CD4-positive, CD25-positive, alpha-beta regulatory T cell (primary cell): ENCODE measurements around the gene PLB1. TPM values are rescaled to one million over a fixed set of nuclear protein-coding genes. Genes with fewer than 3 reads are reported as not detected.

ENCODE experiments used
- ATAC-seq, 2 donors: fragments of 150-1000 bp; cut with Tn5 transposase; one replicate each; pipeline ENCODE4 v1.10.0; 2021; ENCODE audit warnings: low read depth in 2 of 2, moderate number of reproducible peaks in 2 of 2, moderate library complexity in 1 of 2
- DNase-seq, 3 donors: peaks; one replicate each; pipeline versions ENCODE4 v3.0.0 to v3.0.0-alpha.2; 2012 to 2022; ENCODE audit warnings: mixed read lengths in 1 of 3
- H3K27ac ChIP-seq: one replicate; pipeline ENCODE4 v1.7.0; 2013; ENCODE audit warnings: mild to moderate bottlenecking, low read length; ENCODE audit not compliant: insufficient read depth, poor library complexity, severe bottlenecking
- H3K27me3 ChIP-seq: one replicate; pipeline ENCODE4 v1.7.0; 2013; ENCODE audit warnings: low read length; ENCODE audit not compliant: control insufficient read depth, insufficient read depth
- H3K36me3 ChIP-seq: one replicate; pipeline ENCODE4 v1.7.0; 2013; ENCODE audit warnings: mild to moderate bottlenecking, low read length, moderate library complexity; ENCODE audit not compliant: control insufficient read depth, insufficient read depth
- H3K4me1 ChIP-seq: 2 replicates; pipeline ENCODE4 v1.7.0; 2013; ENCODE audit warnings: mild to moderate bottlenecking, low read length; ENCODE audit not compliant: insufficient read depth, control insufficient read depth, poor library complexity, severe bottlenecking
- H3K4me3 ChIP-seq: one replicate; pipeline ENCODE4 v1.7.0; 2013; ENCODE audit warnings: low read depth, mild to moderate bottlenecking, low read length, moderate library complexity
- H3K9me3 ChIP-seq, 2 experiments: 1 replicate in 1 of 2; 2 replicates in 1 of 2; pipeline ENCODE4 v1.7.0; 2013; ENCODE audit warnings: low read length in 2 of 2, mild to moderate bottlenecking in 1 of 2, moderate library complexity in 1 of 2; ENCODE audit not compliant: control insufficient read depth in 2 of 2
- H3K27ac Mint-ChIP-seq, 3 donors: one replicate each; pipeline ENCODE4 v1.8.0; 2020 to 2022; ENCODE audit warnings: mild to moderate bottlenecking in 3 of 3, mixed read lengths in 3 of 3, moderate library complexity in 2 of 3
- H3K27me3 Mint-ChIP-seq: one replicate; pipeline ENCODE4 v1.8.0; 2022; ENCODE audit warnings: mild to moderate bottlenecking, mixed read lengths
- H3K36me3 Mint-ChIP-seq: one replicate; pipeline ENCODE4 v1.8.0; 2020; ENCODE audit warnings: mixed read lengths
- H3K4me1 Mint-ChIP-seq, 4 donors: one replicate each; pipeline ENCODE4 v1.8.0; 2020 to 2022; ENCODE audit warnings: mixed read lengths in 4 of 4, mild to moderate bottlenecking in 1 of 4
- H3K4me3 Mint-ChIP-seq, 4 donors: one replicate each; pipeline ENCODE4 v1.8.0; 2020 to 2022; ENCODE audit warnings: mild to moderate bottlenecking in 4 of 4, mixed read lengths in 4 of 4, moderate library complexity in 3 of 4
- H3K9me3 Mint-ChIP-seq, 7 donors: one replicate each; pipeline ENCODE4 v1.8.0; 2020 to 2022; ENCODE audit warnings: mixed read lengths in 7 of 7, mild to moderate bottlenecking in 3 of 7, moderate library complexity in 2 of 7
- polyA plus RNA-seq, 4 donors: library from polyadenylated mRNA; unstranded; fragments of 300-500 nt; fragmentation: Illumina TruSeq; gene quantifications; one replicate each; pipeline ENCODE4 v1.2.3, GENCODE V29; 2021
- total RNA-seq: library from RNA; stranded (reverse); gene quantifications from one replicate; pipeline ENCODE4 v1.2.3, GENCODE V29; 2022

The PLB1 gene
- total and polyA plus RNA-seq, 5 donors from 2014 or later: 0.08 to 2.5 (median 0.97) TPM

DNA sequence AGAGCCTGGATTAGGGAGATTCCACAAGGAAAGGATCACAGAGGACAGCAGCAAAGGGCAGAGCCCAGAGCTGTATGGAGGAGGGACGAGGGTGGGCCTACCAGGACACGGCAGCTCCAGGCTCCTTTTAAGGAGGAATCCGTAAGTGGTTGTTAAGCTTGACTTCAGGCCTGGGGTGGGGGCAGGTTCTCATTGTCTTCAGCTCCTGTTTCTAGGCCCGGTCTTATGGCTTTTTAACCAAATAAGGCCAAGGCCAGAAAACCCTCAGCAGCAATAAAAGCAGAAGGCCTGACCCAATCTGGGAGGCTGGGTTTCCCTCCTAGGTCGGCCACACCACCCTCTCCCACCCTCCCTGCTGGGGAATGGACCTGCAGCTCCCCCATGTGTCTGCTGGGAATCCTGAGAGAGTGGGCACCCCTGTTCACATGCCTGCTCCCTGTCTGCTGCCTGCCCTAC, 111.2 kb downstream of the PLB1 start:
- Mint-ChIP-seq H3K4me3 (no peak overlapping the region), H3K27ac (peak overlapping the region in 2 of 3 donors; percentile 44 to 54), H3K27me3 (no peaks in the 10 kb centered on the region), H3K9me3 (no peaks in the 10 kb centered on the region), H3K4me1 (peaks cover 6 to 36% (median 20%) of the 10 kb centered on the region in 4 donors), H3K36me3 (no peaks in the 10 kb centered on the region)
- no peak for ATAC-seq
- Histone ChIP-seq H3K27me3 (no peaks in the 10 kb centered on the region), H3K9me3 (no peaks in the 10 kb centered on the region), H3K4me1 (peaks cover 9% of the 10 kb centered on the region), H3K27ac (no peak overlapping the region), H3K4me3 (no peak overlapping the region), H3K36me3 (no peaks in the 10 kb centered on the region)
- no peak for DNase-seq

DNA sequence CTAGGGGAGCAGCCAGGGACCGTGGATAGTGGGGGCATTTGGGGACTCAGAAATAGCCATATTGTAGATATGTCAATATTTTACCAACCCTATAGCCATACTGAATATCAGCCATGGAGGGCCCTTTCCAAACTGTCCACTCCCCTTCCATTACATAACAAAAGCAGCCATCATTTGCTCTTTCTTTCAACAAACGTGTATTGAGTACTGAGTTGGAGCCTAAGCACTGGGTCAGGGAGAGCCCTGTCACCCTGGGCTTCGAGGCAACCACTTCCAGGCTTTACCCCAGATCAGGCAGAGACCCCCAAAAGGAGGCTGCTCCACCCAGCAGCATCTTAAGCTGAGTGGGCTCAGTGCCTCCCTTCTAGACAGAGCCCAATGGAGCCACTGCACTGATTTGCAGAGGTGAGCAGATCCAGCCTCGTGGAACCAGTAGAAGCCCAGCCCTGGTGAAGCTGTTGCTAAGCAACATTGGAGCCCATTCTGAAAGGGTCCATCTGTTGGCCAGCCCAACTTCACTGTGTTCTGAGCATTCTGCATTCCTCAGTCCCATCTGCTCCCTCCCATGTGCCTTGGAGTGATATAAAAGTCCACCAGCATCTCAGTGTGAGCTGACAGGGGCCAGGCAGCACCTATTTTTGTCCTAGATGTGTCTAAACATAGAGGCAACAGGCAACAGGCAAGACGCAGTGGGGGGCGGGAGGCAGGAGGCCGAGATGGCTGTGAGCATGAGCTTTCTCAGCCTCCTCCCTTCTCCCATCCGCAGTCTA, 112.1 kb downstream of the PLB1 start:
- Histone ChIP-seq H3K4me3 (no peak overlapping the region), H3K4me1 (peaks cover 12% of the 10 kb centered on the region), H3K36me3 (no peaks in the 10 kb centered on the region), H3K27me3 (no peaks in the 10 kb centered on the region), H3K9me3 (no peaks in the 10 kb centered on the region), H3K27ac (no peak overlapping the region)
- ATAC-seq (no peak), DNase-seq (no peak)
- no peak overlapping the region for H3K4me3 Mint-ChIP-seq
- H3K9me3 Mint-ChIP-seq: no peaks in the 10 kb centered on the region
- H3K4me1 Mint-ChIP-seq: peaks cover 6 to 34% (median 19%) of the 10 kb centered on the region in 4 donors
- H3K36me3 Mint-ChIP-seq: no peaks in the 10 kb centered on the region
- H3K27ac Mint-ChIP-seq: peak overlapping the region in 2 of 3 donors; percentile 25 to 44
- no peaks in the 10 kb centered on the region for H3K27me3 Mint-ChIP-seq

DNA sequence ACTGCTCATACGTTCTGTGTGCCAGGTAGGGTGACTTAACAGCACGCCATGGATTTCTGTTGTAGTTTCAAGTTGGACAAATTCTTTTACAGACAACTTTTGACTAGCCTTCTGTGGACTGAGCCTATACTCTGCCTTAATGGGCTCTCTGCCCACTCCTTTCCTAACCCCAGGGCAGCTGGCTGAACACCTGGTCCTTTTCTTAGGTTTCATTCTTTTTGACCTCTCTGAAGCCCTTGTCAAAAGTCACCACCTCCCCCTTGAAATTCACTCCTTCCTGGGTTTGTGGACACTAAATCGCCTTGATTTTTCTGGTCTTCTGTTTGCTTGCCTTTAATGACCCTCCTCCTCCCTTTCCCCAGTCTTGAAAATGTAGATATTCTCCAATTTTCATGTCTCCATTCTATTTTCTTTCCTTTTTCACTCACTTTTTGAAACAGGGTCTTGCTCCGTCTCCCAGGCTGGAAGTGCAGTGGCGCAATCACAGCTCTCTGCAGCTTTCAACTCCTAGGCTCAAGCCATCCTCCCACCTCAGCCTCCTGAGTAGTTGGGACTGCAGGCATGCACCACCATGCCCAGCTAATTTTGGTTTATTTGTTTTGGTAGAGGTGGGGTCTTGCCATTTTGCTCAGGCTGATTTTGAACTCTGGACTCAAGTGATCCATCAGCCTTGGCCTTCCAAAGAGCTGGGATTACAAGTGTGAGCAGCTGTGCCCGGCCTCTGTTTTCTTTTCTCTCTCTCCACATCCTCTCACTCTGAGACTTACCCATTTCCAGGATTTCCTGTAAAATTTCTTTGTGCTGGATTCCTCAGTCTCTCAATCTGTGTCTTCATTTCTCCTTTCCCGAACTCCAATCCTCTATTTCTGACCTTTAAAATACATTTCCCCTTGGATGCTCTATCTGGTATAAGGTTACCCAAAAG, 112.9 kb downstream of the PLB1 start:
- H3K4me1 Mint-ChIP-seq: peaks cover 6 to 25% (median 14%) of the 10 kb centered on the region in 4 donors
- Histone ChIP-seq H3K27me3 (no peaks in the 10 kb centered on the region), H3K4me1 (peaks cover 17% of the 10 kb centered on the region), H3K36me3 (no peaks in the 10 kb centered on the region), H3K4me3 (no peak overlapping the region), H3K27ac (no peak overlapping the region), H3K9me3 (no peaks in the 10 kb centered on the region)
- H3K9me3 Mint-ChIP-seq: no peaks in the 10 kb centered on the region
- peak overlapping the region in 2 of 3 donors; percentile 18 to 22 for H3K27ac Mint-ChIP-seq
- DNase-seq: no peak
- H3K27me3 Mint-ChIP-seq: no peaks in the 10 kb centered on the region
- ATAC-seq: no peak
- H3K4me3 Mint-ChIP-seq: no peak overlapping the region
- no peaks in the 10 kb centered on the region for H3K36me3 Mint-ChIP-seq

DNA sequence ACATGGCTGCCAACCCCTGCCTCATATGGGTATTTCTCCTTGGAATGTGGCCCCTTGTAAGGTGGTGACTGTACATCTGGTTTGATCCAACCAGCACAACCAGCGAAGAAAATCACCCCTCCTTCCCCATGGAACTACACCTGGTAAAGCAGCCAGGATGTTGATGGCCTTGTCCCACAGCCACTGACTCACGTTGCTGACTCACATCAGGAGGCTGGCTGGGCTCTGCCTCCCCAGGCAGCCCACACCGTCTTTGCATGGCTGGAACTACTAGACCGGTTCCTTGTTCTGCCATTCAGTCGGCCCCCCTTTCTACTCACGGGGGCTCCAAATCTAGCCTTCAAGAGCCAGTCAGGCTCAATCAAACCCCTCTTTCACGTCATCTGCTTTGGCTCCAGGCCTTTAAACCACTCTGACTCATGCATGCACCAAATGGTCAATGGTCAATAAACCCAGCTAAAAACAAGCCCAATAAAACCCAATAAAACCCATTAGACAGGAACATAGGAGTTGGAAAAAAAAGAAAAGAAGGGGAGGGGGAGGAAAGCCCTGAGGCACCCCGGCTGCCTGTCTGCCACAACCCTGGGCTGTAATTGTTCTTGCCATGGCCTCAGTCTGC, 114.8 kb downstream of the PLB1 start:
- Histone ChIP-seq H3K4me3 (no peak overlapping the region), H3K9me3 (no peaks in the 10 kb centered on the region), H3K27ac (no peak overlapping the region), H3K4me1 (peaks cover 34% of the 10 kb centered on the region), H3K36me3 (no peaks in the 10 kb centered on the region), H3K27me3 (no peaks in the 10 kb centered on the region)
- DNase-seq: peak in 1 of 3 donors; percentile 66
- no peak overlapping the region for H3K4me3 Mint-ChIP-seq
- H3K36me3 Mint-ChIP-seq: no peaks in the 10 kb centered on the region
- peaks cover 6 to 21% (median 12%) of the 10 kb centered on the region in 4 donors for H3K4me1 Mint-ChIP-seq
- H3K9me3 Mint-ChIP-seq: no peaks in the 10 kb centered on the region
- peak overlapping the region in 2 of 3 donors; percentile 79 to 83 for H3K27ac Mint-ChIP-seq
- no peaks in the 10 kb centered on the region for H3K27me3 Mint-ChIP-seq
- peak; percentile 72 to 74 for ATAC-seq

DNA sequence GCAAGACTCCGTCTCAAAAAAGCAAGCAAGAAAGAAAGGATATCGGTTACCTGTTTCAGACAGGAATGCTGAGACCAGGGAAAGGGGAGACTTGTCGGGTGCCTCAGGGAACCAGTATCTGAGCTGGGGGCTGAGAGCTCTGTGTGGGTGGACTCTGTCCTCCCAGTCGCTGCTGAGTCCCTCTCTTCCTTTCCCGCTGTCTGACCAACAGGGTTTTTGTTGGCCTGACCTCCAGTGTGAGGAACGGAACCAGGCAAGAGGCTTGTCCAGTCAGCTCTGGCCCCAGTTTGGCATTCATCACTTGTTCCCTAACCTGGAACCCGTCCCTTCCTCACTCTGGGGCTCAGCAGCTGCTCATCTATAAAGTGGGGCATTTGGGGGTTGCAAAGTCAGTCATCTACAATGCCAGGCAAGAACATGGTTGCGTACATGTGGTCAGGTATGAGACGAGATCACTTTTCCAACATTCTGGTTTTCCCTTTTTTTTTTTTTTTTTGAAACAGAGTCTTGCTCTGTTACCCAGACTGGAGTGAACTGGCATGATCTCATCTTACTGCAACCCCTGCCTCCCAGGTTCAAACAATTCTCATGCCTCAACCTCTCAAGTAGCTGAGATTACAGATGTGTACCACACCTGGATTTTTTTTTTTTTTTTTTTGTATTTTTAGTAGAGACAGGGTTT, 116.4 kb downstream of the PLB1 start:
- Mint-ChIP-seq H3K9me3 (no peaks in the 10 kb centered on the region), H3K36me3 (no peaks in the 10 kb centered on the region), H3K4me3 (peak overlapping the region in 1 of 4 donors; percentile 54), H3K4me1 (peaks cover 6 to 22% (median 13%) of the 10 kb centered on the region in 4 donors), H3K27me3 (no peaks in the 10 kb centered on the region), H3K27ac (peak overlapping the region; percentile 43 to 79 (median 44))
- ATAC-seq: no peak
- Histone ChIP-seq H3K4me1 (peaks cover 36% of the 10 kb centered on the region), H3K27ac (no peak overlapping the region), H3K4me3 (no peak overlapping the region), H3K9me3 (no peaks in the 10 kb centered on the region), H3K27me3 (no peaks in the 10 kb centered on the region), H3K36me3 (no peaks in the 10 kb centered on the region)
- no peak for DNase-seq

DNA sequence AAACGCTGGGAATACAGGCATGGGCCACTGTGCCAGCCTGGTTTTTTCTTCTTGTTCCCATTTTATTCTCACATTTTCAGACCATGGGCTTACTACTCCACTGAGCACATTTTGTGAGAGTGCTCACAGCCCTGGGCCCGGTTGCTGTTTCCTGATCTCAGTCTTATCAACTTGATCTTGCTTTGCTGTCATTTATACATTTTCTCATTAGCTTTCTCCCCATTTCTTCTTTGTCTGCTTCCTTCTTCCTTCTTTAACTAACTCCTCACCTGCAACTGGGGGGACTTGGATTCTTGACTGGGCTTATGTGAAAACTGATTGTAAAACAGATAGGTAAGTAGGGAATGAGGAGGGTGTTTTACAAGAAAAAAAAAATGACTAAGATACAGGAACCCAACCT, 117.3 kb downstream of the PLB1 start:
- Histone ChIP-seq H3K9me3 (no peaks in the 10 kb centered on the region), H3K36me3 (no peaks in the 10 kb centered on the region), H3K4me3 (peak overlapping the region; percentile 51), H3K4me1 (peaks cover 45% of the 10 kb centered on the region), H3K27me3 (no peaks in the 10 kb centered on the region), H3K27ac (peak overlapping the region; percentile 76)
- peak in 1 of 2 donors; percentile 42 for ATAC-seq
- Mint-ChIP-seq H3K9me3 (no peaks in the 10 kb centered on the region), H3K27me3 (no peaks in the 10 kb centered on the region), H3K27ac (no peak overlapping the region), H3K4me1 (peaks cover 6 to 31% (median 18%) of the 10 kb centered on the region in 4 donors), H3K4me3 (no peak overlapping the region), H3K36me3 (no peaks in the 10 kb centered on the region)
- peak in 2 of 3 donors; percentile 47 to 75 for DNase-seq
